ENCODE measurements around the gene NLGN1. TPM values are rescaled to one million over a fixed set of nuclear protein-coding genes. Genes with fewer than 3 reads are reported as not detected.

NLGN1 gene
- total and polyA plus RNA-seq, 2 of the 13 experiments (the other 11 are each of a cell fraction or from before 2014, with no cell fraction given) = not detected

DNA sequence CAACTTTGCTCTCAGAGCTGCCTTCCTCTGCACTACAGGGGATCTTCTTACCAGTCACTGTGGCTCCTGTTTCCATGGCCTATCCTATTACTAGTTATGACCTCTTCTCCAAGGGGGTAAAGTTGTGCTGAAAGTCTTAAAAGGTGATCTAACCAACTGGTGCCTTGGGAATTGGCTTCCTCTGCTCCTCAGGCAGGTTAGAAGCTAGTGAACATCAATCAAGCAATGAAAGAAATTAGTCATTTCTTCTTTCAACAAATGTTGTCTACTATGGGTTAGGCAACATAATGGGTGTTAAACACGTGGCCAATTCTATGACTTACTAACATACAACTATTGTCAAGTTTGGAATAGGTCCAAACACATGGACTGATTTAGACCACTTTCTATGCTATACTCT lies 890.2 kb downstream of the NLGN1 start:
- intact Hi-C loops (cut with micrococcal nuclease; ENCODE audit: unreplicated experiment) = no loop called here
- ChIA-PET CTCF (ENCODE audit: low intra/inter-chr PET ratio, low total read pairs) (no interaction called here), POLR2A (no interaction called here)
- Histone ChIP-seq H3K4me3 (replicated peaks in 1 of 3; ENCODE audit: insufficient read depth in 1 of 3, low read depth in 2 of 3, low read length in 3 of 3) (no peak overlapping the region), H3K27me3 (ENCODE audit: control insufficient read depth in 1 of 2, insufficient read depth in 2 of 2, low read length in 2 of 2) (no peaks in the 10 kb centered on the region), H3K4me1 (ENCODE audit: insufficient read depth, low read length) (no peaks in the 10 kb centered on the region), H4K20me1 (ENCODE audit: insufficient read depth, low read length) (no peaks in the 10 kb centered on the region), H3K79me2 (ENCODE audit: insufficient read depth, low read length) (no peaks in the 10 kb centered on the region), H2AFZ (ENCODE audit: low read length) (no peak overlapping the region), H3K9ac (ENCODE audit: insufficient read depth, low read depth, low read length) (no peak overlapping the region), H3K27ac (ENCODE audit: extremely low read length, insufficient read depth, low read length) (no peak overlapping the region), H3K36me3 (replicated peaks in 1 of 2; ENCODE audit: control insufficient read depth in 1 of 2, insufficient read depth in 2 of 2, low read length in 2 of 2) (no peaks in the 10 kb centered on the region), H3K9me3 (ENCODE audit: low read length) (no peaks in the 10 kb centered on the region), H3K4me2 (ENCODE audit: low read depth, low read length) (no peak overlapping the region)
- in situ Hi-C loops (cut with HindIII; ENCODE audit: extremely low pct_ligation_motif_present, low pct_unique_long_range_greater_than_20kb) = no loop called here
- no peak for ATAC-seq
- TF ChIP-seq HHEX (CRISPR knock-in tag; IDR thresholded peaks at IDR 0.05) = no peak
- TF ChIP-seq TAF1 (CRISPR knock-in tag; IDR thresholded peaks at IDR 0.05) = no peak
- TF ChIP-seq, protein P1, sequence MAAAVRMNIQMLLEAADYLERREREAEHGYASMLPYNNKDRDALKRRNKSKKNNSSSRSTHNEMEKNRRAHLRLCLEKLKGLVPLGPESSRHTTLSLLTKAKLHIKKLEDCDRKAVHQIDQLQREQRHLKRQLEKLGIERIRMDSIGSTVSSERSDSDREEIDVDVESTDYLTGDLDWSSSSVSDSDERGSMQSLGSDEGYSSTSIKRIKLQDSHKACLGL (CRISPR knock-in tag; IDR thresholded peaks at IDR 0.05) = no peak
- no peak for TF ChIP-seq ZNF350 (CRISPR knock-in tag; IDR thresholded peaks at IDR 0.05; ENCODE audit: borderline replicate concordance, low read depth)
- TF ChIP-seq ZNF816 (CRISPR knock-in tag; IDR thresholded peaks at IDR 0.05; ENCODE audit: borderline replicate concordance) = no peak
- TF ChIP-seq HMGA1 (CRISPR knock-in tag; conservative IDR thresholded peaks at IDR 0.05) = no peak
- no peak for TF ChIP-seq TGIF2 (CRISPR knock-in tag; IDR thresholded peaks at IDR 0.05)
- no peak for TF ChIP-seq ZNF333 (CRISPR knock-in tag; IDR thresholded peaks at IDR 0.05; ENCODE audit: borderline replicate concordance)
- no peak for TF ChIP-seq CCAR2 (optimal IDR thresholded peaks at IDR 0.05; ENCODE audit: low read depth, low read length)
- TF ChIP-seq, protein P2, sequence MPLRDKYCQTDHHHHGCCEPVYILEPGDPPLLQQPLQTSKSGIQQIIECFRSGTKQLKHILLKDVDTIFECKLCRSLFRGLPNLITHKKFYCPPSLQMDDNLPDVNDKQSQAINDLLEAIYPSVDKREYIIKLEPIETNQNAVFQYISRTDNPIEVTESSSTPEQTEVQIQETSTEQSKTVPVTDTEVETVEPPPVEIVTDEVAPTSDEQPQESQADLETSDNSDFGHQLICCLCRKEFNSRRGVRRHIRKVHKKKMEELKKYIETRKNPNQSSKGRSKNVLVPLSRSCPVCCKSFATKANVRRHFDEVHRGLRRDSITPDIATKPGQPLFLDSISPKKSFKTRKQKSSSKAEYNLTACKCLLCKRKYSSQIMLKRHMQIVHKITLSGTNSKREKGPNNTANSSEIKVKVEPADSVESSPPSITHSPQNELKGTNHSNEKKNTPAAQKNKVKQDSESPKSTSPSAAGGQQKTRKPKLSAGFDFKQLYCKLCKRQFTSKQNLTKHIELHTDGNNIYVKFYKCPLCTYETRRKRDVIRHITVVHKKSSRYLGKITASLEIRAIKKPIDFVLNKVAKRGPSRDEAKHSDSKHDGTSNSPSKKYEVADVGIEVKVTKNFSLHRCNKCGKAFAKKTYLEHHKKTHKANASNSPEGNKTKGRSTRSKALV (CRISPR knock-in tag; IDR thresholded peaks at IDR 0.05) = no peak
- TF ChIP-seq, protein P3, sequence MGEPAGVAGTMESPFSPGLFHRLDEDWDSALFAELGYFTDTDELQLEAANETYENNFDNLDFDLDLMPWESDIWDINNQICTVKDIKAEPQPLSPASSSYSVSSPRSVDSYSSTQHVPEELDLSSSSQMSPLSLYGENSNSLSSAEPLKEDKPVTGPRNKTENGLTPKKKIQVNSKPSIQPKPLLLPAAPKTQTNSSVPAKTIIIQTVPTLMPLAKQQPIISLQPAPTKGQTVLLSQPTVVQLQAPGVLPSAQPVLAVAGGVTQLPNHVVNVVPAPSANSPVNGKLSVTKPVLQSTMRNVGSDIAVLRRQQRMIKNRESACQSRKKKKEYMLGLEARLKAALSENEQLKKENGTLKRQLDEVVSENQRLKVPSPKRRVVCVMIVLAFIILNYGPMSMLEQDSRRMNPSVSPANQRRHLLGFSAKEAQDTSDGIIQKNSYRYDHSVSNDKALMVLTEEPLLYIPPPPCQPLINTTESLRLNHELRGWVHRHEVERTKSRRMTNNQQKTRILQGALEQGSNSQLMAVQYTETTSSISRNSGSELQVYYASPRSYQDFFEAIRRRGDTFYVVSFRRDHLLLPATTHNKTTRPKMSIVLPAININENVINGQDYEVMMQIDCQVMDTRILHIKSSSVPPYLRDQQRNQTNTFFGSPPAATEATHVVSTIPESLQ (CRISPR knock-in tag; conservative IDR thresholded peaks at IDR 0.05) = no peak
- no peak for TF ChIP-seq RFX5 (IDR thresholded peaks at IDR 0.05; ENCODE audit: low read depth, low read length)
- TF ChIP-seq ZNF563 (CRISPR knock-in tag; IDR thresholded peaks at IDR 0.05) = no peak
- TF ChIP-seq MTA3 (CRISPR knock-in tag; IDR thresholded peaks at IDR 0.05) = no peak
- TF ChIP-seq, protein P4, sequence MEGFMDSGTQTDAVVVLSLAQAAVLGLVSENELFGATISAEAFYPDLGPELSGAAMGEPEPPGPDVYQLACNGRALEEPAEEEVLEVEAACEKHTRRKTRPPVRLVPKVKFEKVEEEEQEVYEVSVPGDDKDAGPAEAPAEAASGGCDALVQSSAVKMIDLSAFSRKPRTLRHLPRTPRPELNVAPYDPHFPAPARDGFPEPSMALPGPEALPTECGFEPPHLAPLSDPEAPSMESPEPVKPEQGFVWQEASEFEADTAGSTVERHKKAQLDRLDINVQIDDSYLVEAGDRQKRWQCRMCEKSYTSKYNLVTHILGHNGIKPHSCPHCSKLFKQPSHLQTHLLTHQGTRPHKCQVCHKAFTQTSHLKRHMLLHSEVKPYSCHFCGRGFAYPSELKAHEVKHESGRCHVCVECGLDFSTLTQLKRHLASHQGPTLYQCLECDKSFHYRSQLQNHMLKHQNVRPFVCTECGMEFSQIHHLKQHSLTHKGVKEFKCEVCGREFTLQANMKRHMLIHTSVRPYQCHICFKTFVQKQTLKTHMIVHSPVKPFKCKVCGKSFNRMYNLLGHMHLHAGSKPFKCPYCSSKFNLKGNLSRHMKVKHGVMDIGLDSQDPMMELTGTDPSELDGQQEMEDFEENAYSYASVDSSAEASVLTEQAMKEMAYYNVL (CRISPR knock-in tag; IDR thresholded peaks at IDR 0.05; ENCODE audit: borderline replicate concordance) = no peak
- no peak for TF ChIP-seq PHB2 (IDR thresholded peaks at IDR 0.05; ENCODE audit: partially characterized antibody)
- TF ChIP-seq, protein P5, sequence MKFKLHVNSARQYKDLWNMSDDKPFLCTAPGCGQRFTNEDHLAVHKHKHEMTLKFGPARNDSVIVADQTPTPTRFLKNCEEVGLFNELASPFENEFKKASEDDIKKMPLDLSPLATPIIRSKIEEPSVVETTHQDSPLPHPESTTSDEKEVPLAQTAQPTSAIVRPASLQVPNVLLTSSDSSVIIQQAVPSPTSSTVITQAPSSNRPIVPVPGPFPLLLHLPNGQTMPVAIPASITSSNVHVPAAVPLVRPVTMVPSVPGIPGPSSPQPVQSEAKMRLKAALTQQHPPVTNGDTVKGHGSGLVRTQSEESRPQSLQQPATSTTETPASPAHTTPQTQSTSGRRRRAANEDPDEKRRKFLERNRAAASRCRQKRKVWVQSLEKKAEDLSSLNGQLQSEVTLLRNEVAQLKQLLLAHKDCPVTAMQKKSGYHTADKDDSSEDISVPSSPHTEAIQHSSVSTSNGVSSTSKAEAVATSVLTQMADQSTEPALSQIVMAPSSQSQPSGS (CRISPR knock-in tag; IDR thresholded peaks at IDR 0.05) = no peak
- TF ChIP-seq ZNF124 (CRISPR knock-in tag; IDR thresholded peaks at IDR 0.05) = no peak
- WGBS (ENCODE audit: low lambda C conversion rate) = 0% methylated on average over 1 of the region's 1 CpG
- no peak for FAIRE-seq
- no TSS peak for BruUV-seq (replicated peaks)
- DNase-seq (ENCODE audit: low spot score) = no peak
